GM19035 (cell line): ENCODE data around the gene ARID3A.

Source experiments
- ATAC-seq: cut with Tn5 transposase; IDR thresholded peaks from one replicate; pipeline ENCODE4 v1.9.1; 2021; ENCODE audit not compliant: unreplicated experiment

The ARID3A gene

DNA sequence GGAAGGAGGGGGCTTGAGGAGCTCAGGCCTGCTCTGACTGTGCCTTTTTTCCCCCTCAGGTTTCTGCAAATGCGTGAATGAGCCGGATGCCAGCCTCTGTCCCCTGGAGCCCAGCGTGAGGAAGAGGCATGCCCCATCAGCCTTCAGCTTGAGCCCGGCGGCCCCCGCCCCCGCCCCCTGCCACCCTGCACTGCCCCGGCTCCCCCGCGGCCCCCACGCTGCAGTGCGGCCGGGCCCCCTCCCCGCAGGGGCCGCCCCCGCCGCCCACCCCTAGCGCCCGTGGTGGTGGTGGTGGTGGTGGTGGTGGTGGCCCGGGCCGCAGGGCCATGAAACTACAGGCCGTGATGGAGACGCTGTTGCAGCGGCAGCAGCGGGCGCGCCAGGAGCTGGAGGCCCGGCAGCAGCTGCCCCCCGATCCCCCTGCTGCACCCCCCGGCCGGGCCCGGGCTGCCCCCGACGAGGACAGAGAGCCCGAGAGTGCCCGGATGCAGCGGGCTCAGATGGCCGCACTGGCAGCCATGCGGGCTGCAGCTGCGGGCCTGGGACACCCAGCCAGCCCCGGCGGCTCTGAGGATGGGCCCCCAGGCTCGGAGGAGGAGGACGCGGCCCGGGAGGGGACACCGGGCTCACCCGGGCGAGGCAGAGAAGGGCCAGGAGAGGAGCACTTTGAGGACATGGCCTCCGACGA lies 3.5 kb downstream of the ARID3A start:
- no peak for ATAC-seq

GRCh38 chr19:929891-930258 lies 4.0 kb downstream of the ARID3A start:
- no peak for ATAC-seq

DNA sequence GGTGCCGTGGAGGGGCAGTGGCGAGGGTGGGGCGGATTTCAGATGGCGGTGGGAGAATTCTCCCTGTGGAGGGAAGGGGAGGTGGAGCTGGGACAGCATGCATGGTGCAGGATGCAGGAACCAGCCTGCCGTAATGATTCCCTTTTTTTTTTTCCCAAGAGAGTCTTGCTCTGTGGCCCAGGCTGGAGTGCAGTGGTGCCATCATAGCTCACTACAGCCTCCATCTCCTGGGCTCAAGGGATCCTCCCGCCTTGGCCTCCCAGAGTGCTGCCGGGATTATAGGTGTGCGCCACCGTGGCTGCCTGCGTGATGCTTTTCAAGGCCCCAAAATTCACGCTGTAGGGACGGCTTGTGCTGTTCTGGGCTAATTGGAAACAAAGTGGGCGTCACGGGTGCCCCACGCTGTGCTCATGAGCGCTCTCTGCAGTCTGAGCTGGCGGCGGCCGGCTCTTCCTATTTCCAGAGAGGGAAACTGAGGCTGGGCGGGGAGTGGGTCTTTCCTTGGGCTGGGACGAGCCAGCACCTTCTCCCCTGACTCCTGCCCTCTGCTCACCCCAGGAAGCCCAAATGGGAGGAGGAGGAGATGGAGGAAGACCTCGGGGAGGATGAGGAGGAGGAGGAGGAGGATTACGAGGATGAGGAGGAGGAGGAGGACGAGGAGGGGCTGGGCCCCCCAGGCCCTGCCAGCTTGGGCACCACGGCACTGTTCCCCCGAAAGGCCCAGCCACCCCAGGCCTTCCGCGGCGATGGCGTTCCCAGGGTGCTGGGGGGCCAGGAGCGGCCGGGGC lies 6.2 kb downstream of the ARID3A start:
- no peak for ATAC-seq

GRCh38 chr19:932648-933552 lies 7.1 kb downstream of the ARID3A start:
- ATAC-seq, result no peak

DNA sequence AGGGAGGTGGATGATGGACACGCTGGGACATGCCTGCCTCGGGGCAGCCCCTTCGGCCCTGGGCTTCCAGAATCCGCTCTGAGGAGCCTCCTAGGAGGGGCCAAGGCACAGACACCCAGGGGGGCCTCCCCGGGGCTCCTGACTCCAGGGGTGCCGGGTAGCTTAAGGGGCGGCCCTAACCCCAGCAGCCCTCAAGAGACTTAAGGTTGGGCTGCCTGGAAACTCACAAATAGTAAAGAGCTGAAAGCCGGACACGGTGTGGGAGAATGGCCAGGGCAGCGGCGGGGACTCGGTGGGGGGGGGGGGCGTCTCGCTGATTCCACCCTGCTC lies 7.7 kb downstream of the ARID3A start:
- ATAC-seq, result no peak

- no peak for ATAC-seq
These were observed 8.5 kb downstream of the ARID3A start for GRCh38 chr19:934197-934840.

DNA sequence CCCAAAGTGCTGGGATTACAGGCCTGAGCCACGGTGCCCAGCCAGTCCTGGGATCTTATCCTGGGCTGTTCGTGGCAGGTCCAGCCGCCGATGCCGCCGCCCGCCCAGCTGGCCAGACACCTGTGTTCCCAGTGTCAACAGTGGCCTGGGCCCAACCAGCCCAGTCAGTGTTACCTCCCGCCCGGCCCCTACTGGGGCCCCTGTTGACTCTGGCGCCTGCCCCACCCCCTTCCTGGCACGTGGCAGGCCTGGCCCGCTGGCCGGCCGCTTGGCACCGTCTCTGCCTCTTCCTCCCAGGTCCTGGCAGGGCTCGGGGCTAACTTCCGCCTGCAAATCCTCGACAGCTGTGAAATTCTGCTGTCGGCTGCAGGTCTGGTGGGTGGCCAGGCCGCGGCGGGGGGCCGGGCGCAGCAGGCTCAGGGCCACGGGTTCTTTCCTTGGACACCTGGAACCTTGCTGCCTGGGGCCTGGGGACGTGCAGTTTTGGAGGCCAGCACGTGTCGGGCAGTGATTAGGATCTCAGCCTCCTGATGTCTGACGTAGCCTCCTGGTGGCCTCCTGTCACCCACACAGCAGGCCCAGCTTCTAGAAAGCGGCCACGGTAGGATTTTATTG lies 9.1 kb downstream of the ARID3A start:
- ATAC-seq, result no peak

GRCh38 chr19:936175-936546 lies 10.3 kb downstream of the ARID3A start:
- ATAC-seq, result no peak

GRCh38 chr19:937259-937694 lies 11.4 kb downstream of the ARID3A start:
- ATAC-seq, result no peak

DNA sequence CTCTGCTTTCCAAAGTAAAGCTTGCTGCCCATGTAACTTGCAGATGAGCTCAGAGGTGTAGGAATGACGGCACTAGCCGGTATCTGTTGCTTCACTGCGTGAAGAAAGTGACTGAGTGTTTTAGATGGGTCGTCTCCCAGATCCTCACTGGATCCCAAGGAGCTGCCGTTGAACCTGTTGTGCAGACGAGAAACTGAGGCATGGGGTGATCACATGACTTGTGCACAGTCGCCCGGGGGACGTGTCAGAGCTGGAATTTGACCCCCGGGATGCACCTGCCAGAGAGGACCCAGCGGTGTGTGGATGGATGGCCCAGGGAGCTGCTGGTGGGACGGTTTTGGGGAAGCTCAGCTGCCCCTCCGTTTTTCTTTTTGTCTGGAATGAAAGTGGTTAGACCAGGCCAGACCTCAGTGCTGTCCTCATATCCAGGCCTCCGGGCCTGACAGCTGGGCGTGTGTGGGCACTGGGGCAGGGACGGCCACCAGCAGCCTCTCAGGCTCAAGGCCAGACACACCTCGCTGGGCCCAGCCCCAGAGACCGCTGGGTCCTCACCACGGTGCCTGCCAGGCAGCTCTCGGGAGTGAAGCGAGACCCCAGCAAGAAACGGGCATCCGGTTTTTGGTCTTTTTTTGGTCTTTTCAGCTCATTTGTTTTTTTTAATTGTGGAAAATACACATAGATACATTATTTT lies 12.5 kb downstream of the ARID3A start:
- ATAC-seq, result no peak

DNA sequence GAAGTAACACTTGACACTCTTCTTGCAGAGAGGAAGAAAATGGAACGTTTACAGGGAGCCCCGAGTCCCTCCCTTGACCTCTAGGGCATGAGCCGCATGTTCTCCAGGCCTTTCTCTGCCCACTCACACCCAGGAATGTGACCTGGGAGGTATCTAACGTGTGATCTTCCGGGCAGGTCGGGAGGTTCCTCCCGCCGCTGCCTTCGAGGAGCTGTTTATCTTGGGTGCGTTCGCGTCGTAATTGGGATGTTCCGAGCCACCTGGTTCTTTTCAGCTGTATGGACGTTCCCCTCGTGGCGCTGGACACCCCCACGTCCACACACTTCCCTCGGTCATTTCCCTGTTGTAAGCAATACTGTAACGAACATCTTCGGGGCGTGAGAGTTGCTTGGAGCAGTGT lies 13.6 kb downstream of the ARID3A start:
- no peak for ATAC-seq

DNA sequence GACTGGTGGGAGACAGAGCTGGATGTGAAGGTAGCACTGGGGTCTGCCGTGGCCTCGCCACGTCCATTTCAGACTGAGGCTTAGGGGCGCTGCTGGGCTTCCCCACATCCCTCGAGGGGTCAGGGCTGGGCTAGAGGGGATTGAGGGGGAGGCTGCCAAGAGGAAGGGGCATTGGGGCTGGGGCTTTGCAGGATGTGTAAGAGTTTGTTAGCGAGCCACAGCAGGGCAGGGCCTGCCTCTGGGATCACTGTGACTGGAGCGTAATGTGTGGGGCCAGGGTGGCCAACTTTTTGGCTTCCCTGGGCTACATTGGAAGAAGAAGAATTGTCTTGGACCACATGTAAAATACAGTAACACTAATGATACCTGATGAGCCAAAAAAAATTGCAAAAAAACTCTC lies 14.1 kb downstream of the ARID3A start:
- no peak for ATAC-seq

DNA sequence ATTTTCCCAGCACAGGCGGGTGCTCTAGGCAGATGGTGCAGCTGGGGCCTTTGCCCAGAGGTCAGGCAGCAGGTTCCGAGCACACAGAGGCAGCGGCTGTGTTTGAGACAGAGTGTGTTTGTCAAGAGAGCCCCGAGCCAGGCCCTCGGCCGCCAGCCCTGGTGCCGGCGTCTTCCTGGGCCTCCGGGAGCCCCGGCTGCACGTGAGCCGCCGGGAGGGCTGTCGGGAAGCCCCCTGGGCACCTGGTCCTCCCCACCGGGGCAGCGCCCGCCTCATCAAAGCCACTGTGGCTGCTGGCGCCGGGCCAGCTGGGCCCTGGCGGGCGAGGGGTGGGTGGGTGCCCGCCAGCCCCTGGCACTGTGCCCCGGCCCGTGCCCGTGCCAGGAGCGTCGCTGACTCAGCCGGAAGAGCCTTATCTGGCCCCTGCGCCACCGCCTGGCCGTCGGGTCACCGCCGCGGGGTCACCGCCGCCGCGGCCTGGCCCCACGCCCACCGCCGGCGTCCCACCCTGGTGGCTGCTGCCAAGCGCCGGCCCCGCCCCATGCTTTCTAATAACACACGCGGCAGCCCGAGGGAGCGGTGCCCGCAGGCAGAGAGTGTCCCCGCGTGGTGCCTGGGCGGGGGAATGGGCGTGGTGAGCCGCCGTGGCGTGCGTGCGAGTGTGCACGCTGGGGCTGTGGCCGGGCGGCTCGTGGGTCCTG lies 14.9 kb downstream of the ARID3A start:
- ATAC-seq, result no peak

DNA sequence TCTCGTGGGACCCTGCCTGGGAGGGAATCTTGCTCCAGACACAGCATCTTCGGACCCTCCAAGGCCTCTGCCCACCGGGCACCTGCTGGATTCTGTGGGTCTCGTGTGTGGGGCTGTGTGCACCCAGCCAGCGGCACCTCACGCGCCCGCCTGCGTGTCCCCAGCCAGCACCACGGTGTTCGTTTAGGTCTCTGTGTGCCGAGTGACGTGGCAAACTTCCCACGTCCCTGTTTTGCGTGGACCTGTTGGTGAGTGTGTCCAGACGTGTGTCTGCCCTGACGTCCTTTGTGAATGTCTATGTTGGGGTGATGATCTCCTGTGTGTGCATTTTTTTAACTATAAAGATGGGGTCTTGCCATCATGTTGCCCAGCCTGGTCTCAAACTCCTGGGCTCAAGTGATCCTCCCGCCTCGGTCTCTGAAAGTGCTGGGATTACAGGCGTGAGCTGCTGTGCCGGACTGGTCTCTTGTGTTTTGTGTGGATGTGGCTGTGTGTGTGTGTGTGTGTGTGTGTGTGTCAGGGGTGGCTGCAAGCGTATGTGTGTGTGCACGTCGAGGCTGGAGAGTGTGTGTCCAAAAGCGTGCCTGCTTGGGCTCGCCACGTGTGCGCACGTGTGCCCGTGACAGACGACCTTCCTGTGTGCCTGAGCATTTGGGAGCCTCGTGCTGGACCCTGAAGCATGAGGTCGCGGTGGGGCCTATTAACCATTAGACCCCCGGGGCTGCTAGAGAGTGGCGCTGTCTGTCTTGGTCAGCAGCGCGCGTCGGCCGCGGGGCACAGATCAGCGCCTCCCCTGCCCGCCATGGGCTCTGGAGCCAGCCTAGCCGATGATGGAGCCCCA lies 15.7 kb downstream of the ARID3A start:
- ATAC-seq, result no peak

GRCh38 chr19:942133-942645 lies 16.4 kb downstream of the ARID3A start:
- ATAC-seq, result no peak

- ATAC-seq, result no peak
These were observed 17.8 kb downstream of the ARID3A start for GRCh38 chr19:943551-944170.

- ATAC-seq, result no peak
These were observed 18.3 kb downstream of the ARID3A start for GRCh38 chr19:944171-944567.

DNA sequence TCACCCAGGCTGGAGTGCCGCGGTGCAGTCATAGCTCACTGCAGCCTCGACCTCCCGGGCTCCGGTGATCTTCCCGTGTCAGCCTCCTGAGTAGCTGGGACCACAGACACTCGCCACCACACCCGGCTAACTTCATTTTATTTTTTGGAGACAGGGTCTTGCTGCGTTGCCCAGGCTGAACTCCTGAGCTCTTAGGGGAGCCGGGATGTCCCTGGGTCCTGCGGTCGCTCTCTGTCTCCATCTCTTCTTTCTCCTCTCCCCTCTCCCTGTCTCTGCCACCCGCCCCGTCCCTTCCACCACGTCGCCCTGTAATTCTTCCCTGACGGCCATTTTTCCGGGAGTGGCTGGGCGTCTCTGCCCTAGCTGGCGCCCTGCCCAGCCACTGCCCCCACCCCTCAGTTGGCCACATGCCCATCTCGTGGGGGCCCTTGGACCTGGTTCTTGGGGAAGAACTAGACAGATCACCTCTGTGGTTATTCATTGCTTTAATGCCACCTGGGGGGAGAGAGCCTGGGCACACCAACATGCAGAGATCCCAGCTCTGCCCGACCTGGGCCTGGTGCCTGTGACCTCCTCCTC lies 18.9 kb downstream of the ARID3A start:
- ATAC-seq, result no peak
